ENCODE measurements around the gene ELOVL6.

Gene ELOVL6

GRCh38 chr4:110139815-110140214, 58.6 kb downstream of the ELOVL6 start:
- no peak overlapping the region for H3K4me3 ChIP-seq (ENCODE audit: low read depth, low read length)
- no peak for TF ChIP-seq MAX (IDR thresholded peaks at IDR 0.05; ENCODE audit: low read depth, low read length)
- no peak for TF ChIP-seq CTCF (IDR thresholded peaks at IDR 0.05; ENCODE audit: low read depth, low read length)
- no peak for TF ChIP-seq POLR2A (IDR thresholded peaks at IDR 0.05; ENCODE audit: extremely low read depth, insufficient read length)
- TF ChIP-seq MYC (IDR thresholded peaks at IDR 0.05; ENCODE audit: low read depth, low read length), result no peak
- no peak for DNase-seq (ENCODE audit: low read depth)

- TF ChIP-seq CTCF (IDR thresholded peaks at IDR 0.05; ENCODE audit: low read depth, low read length) (no peak), POLR2A (IDR thresholded peaks at IDR 0.05; ENCODE audit: extremely low read depth, insufficient read length) (no peak), MYC (IDR thresholded peaks at IDR 0.05; ENCODE audit: low read depth, low read length) (no peak), MAX (IDR thresholded peaks at IDR 0.05; ENCODE audit: low read depth, low read length) (no peak)
- no peak overlapping the region for H3K4me3 ChIP-seq (ENCODE audit: low read depth, low read length)
- DNase-seq (ENCODE audit: low read depth), result no peak
Measured at GRCh38 chr4:110139111-110139510, 59.3 kb downstream of the ELOVL6 start.

GRCh38 chr4:110138551-110138950, 59.9 kb downstream of the ELOVL6 start:
- no peak overlapping the region for H3K4me3 ChIP-seq (ENCODE audit: low read depth, low read length)
- no peak for TF ChIP-seq CTCF (IDR thresholded peaks at IDR 0.05; ENCODE audit: low read depth, low read length)
- no peak for DNase-seq (ENCODE audit: low read depth)

GRCh38 chr4:110137829-110138228, 60.6 kb downstream of the ELOVL6 start:
- TF ChIP-seq MAX (IDR thresholded peaks at IDR 0.05; ENCODE audit: low read depth, low read length) (no peak), MYC (IDR thresholded peaks at IDR 0.05; ENCODE audit: low read depth, low read length) (no peak), POLR2A (IDR thresholded peaks at IDR 0.05; ENCODE audit: extremely low read depth, insufficient read length) (no peak), CTCF (IDR thresholded peaks at IDR 0.05; ENCODE audit: low read depth, low read length) (no peak)
- H3K4me3 ChIP-seq (ENCODE audit: low read depth, low read length), result no peak overlapping the region
- no peak for DNase-seq (ENCODE audit: low read depth)

GRCh38 chr4:110135523-110135922, 62.9 kb downstream of the ELOVL6 start:
- TF ChIP-seq CTCF (IDR thresholded peaks at IDR 0.05; ENCODE audit: low read depth, low read length) (no peak), MYC (IDR thresholded peaks at IDR 0.05; ENCODE audit: low read depth, low read length) (no peak), POLR2A (IDR thresholded peaks at IDR 0.05; ENCODE audit: extremely low read depth, insufficient read length) (no peak), MAX (IDR thresholded peaks at IDR 0.05; ENCODE audit: low read depth, low read length) (no peak)
- no peak for DNase-seq (ENCODE audit: low read depth)
- no peak overlapping the region for H3K4me3 ChIP-seq (ENCODE audit: low read depth, low read length)

- DNase-seq (ENCODE audit: low read depth), result no peak
- no peak for TF ChIP-seq MYC (IDR thresholded peaks at IDR 0.05; ENCODE audit: low read depth, low read length)
- no peak for TF ChIP-seq CTCF (IDR thresholded peaks at IDR 0.05; ENCODE audit: low read depth, low read length)
- no peak for TF ChIP-seq POLR2A (IDR thresholded peaks at IDR 0.05; ENCODE audit: extremely low read depth, insufficient read length)
- no peak for TF ChIP-seq MAX (IDR thresholded peaks at IDR 0.05; ENCODE audit: low read depth, low read length)
- H3K4me3 ChIP-seq (ENCODE audit: low read depth, low read length), result no peak overlapping the region
Measured at GRCh38 chr4:110135076-110135475, 63.3 kb downstream of the ELOVL6 start.

All from NB4 (cell line).